GM12873 (cell line): ENCODE results near the gene PTH2R.

Experiments
- CTCF ChIP-seq: IDR thresholded peaks from 2 replicates; pipeline ENCODE4 v1.5.1; 2012; ENCODE audit warnings: low read depth, mild to moderate bottlenecking, moderate library complexity, low read length, control low read depth; ENCODE audit not compliant: insufficient read depth; ENCODE audit errors: missing control alignments

The PTH2R gene

GRCh38 chr2:208413931-208414330 lies 7.3 kb downstream of the PTH2R start:
- no peak for TF ChIP-seq CTCF

- TF ChIP-seq CTCF, result no peak
Measured at GRCh38 chr2:208415255-208415654, 8.7 kb downstream of the PTH2R start.

GRCh38 chr2:208415897-208416296 lies 9.3 kb downstream of the PTH2R start:
- no peak for TF ChIP-seq CTCF

GRCh38 chr2:208426412-208427045 lies 19.9 kb downstream of the PTH2R start:
- TF ChIP-seq CTCF, result no peak

GRCh38 chr2:208437755-208438154 lies 31.2 kb downstream of the PTH2R start:
- no peak for TF ChIP-seq CTCF

- TF ChIP-seq CTCF, result no peak
Measured at GRCh38 chr2:208440716-208441115, 34.1 kb downstream of the PTH2R start.

- TF ChIP-seq CTCF, result no peak
Measured at GRCh38 chr2:208441951-208442350, 35.4 kb downstream of the PTH2R start.
